Osteocyte (in vitro differentiated cells): ENCODE measurements around the gene SMAD3. TPM values are rescaled to one million over a fixed set of nuclear protein-coding genes. Genes with fewer than 3 reads are reported as not detected.
"Not testable (repeated sequence)": the region's sequence is repeated elsewhere in the genome, so short reads cannot be mapped to it uniquely, and the experiment has no call there.

Experiments used
- DNase-seq: peaks from one replicate; pipeline ENCODE4 v3.0.0; 2021; ENCODE audit warnings: mixed read lengths; ENCODE audit not compliant: unreplicated experiment; ENCODE audit errors: extremely low spot score
- H3K27ac Mint-ChIP-seq: one replicate; pipeline ENCODE4 v1.8.0; 2021; ENCODE audit warnings: mild to moderate bottlenecking, mixed read lengths; ENCODE audit not compliant: unreplicated experiment
- H3K27me3 Mint-ChIP-seq: one replicate; pipeline ENCODE4 v1.8.0; 2021; ENCODE audit warnings: mixed read lengths; ENCODE audit not compliant: unreplicated experiment
- H3K36me3 Mint-ChIP-seq: one replicate; pipeline ENCODE4 v1.8.0; 2021; ENCODE audit warnings: mixed read lengths; ENCODE audit not compliant: unreplicated experiment
- H3K4me1 Mint-ChIP-seq: one replicate; pipeline ENCODE4 v1.8.0; 2021; ENCODE audit warnings: mixed read lengths; ENCODE audit not compliant: unreplicated experiment
- H3K4me3 Mint-ChIP-seq: one replicate; pipeline ENCODE4 v1.8.0; 2021; ENCODE audit warnings: mild to moderate bottlenecking, moderate library complexity, mixed read lengths; ENCODE audit not compliant: unreplicated experiment
- H3K9me3 Mint-ChIP-seq: one replicate; pipeline ENCODE4 v1.8.0; 2021; ENCODE audit warnings: mixed read lengths; ENCODE audit not compliant: unreplicated experiment
- total RNA-seq: library from RNA; stranded (reverse); gene quantifications from 2 replicates; pipeline ENCODE4 v1.2.1, GENCODE V29; 2021
- TF ChIP-seq, protein P1 (sequence below): fragments of 200-600 bp; sonication (generic); IDR thresholded peaks from 2 replicates; pipeline ENCODE4 v1.5.0; 2021; ENCODE audit warnings: antibody characterized with exemption, mild to moderate bottlenecking, moderate library complexity

The SMAD3 gene
- total RNA-seq, 1 donor from 2014 or later, result 39.7 TPM

DNA sequence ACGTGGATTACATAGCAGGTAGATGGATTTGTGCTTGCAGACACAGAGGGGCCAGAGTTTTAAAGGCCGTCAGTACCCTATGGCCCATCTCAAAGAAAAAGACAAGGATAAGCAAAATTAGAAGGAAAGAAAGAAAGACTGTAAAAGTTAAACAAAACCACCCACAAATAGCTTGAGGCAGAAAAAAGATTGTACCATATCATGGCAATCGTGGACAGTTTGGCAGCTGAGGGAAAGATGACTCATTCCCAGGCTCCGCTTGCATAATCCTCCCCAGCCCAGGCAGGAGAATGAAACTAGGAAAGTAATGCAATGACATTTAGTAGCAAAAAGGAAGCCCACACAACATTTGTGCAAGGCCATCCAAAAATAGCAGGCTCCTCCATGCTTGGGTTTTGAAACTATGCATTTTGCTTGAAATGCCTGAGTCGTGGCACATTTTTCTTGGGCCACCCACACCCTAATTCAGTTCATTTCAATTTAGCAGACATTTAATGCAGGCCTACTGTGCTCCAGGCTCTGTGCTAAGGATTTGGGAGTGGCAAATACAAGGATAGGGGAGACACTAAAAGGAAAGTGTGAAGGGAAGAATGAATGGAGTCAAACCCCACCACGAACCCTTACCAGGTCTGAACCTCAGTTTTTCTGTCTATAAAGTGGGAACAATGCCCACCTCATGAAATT is 40.9 kb upstream of the SMAD3 start:
- Mint-ChIP-seq H3K4me1 (peaks cover 41% of the 10 kb centered on the region), H3K4me3 (no peak overlapping the region), H3K36me3 (no peaks in the 10 kb centered on the region), H3K27ac (peak overlapping the region; percentile 90), H3K27me3 (no peaks in the 10 kb centered on the region), H3K9me3 (no peaks in the 10 kb centered on the region)
- peak; percentile 90 for DNase-seq
- TF ChIP-seq, protein P1, sequence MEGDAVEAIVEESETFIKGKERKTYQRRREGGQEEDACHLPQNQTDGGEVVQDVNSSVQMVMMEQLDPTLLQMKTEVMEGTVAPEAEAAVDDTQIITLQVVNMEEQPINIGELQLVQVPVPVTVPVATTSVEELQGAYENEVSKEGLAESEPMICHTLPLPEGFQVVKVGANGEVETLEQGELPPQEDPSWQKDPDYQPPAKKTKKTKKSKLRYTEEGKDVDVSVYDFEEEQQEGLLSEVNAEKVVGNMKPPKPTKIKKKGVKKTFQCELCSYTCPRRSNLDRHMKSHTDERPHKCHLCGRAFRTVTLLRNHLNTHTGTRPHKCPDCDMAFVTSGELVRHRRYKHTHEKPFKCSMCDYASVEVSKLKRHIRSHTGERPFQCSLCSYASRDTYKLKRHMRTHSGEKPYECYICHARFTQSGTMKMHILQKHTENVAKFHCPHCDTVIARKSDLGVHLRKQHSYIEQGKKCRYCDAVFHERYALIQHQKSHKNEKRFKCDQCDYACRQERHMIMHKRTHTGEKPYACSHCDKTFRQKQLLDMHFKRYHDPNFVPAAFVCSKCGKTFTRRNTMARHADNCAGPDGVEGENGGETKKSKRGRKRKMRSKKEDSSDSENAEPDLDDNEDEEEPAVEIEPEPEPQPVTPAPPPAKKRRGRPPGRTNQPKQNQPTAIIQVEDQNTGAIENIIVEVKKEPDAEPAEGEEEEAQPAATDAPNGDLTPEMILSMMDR, result no peak

DNA sequence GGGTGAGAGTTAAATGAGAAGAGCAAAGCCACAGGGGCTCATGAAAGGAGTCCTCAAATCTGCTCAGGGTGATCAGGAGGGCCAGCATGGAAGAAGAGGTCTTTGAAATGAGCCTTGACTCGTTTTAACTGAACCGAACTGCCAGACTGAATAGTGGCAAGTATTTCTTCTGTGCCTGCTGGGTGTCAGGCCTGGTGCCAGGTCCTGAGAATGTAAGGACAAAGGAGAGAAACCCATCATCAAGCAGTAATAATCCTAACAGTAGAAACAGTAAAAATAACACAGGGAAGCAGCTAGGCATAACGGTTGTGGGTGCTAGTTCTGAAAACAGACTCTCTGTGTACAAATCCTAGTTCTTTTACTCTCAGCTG is 40.4 kb upstream of the SMAD3 start:
- Mint-ChIP-seq H3K27ac (peak overlapping the region; percentile 90), H3K27me3 (no peaks in the 10 kb centered on the region), H3K9me3 (no peaks in the 10 kb centered on the region), H3K4me3 (no peak overlapping the region), H3K4me1 (peaks cover 44% of the 10 kb centered on the region), H3K36me3 (no peaks in the 10 kb centered on the region)
- TF ChIP-seq, protein P1, result no peak
- DNase-seq, result no peak

DNA sequence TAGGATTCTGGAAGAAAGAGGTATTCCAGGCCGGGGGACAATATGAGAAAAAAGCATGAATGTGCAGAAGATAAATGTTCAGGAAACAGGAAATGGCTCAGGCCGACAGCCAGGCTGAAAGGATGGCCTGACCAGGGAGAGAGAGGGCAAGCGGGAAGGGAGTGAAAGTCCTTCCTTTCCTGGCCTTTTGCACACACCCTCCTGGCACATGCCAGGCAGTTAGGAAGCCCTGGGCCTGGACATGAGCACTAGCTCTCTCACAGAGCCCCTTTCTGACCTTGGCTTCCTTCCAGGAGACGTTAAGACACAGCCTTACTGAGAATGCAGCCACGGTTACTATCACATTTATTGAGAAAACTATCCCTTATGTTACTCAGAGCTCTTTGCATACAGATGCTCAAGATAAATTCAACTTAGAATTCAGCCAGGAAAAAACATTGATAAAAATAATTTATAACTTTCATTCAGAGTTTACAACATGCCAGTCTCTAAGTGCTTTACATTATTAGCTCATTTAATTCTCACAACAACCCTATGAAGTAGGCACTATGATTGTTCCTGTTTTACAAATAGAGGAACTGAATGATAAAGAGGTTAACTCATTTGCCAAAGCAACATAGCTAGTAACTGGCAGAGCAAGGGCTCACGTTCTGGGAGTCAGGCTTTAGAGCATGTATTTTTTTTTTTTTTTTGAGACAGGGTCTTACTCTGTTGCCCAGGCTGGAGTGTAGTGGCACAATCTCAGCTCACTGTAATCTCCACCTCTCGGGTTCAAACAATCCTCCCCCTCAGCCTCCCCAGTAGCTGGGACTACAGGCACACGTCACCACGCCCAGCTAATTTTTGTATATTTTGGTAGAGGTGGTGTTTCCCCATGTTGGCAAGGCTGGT is 39.4 kb upstream of the SMAD3 start:
- no peak for DNase-seq
- Mint-ChIP-seq H3K27me3 (no peaks in the 10 kb centered on the region), H3K9me3 (no peaks in the 10 kb centered on the region), H3K36me3 (no peaks in the 10 kb centered on the region), H3K4me3 (no peak overlapping the region), H3K4me1 (peaks cover 45% of the 10 kb centered on the region), H3K27ac (peak overlapping the region; percentile 90)
- TF ChIP-seq, protein P1, result no peak

DNA sequence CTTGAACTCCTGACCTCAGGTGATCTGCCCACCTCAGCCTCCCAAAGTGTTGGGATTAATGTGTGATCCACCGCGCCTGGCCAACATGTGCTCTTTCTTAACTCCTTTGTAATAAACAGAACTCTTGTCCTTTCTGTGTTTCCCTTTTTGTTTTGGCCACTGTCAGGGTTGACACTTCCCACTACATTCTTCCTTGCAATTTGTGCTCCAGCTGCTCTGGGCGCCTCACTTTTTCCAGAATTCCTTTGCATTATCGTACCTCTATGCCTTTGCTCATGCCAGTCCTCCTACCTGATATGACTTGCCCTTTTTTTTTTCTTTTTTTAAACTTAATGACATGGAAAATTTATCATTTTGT is 38.8 kb upstream of the SMAD3 start:
- H3K27me3 Mint-ChIP-seq, result no peaks in the 10 kb centered on the region

DNA sequence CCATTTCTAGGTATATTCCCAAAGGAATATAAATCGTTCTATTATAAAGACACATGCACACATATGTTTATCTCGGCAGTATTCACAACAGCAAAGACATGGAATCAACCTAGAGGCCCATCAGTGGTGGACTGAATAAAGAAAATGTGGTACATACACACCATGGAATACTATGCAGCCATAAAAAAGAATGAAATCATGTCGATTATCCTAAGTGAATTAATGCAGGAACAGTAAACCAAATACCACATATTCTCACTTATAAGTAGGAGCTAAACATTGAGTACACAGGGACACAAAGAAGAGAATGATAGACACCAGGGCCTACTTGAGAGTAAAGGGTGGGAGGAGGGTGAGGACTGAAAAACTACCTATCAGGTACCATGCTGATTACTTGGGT is 37.0 kb upstream of the SMAD3 start:
- H3K4me3 Mint-ChIP-seq, H3K36me3 Mint-ChIP-seq, DNase-seq, H3K9me3 Mint-ChIP-seq, H3K27me3 Mint-ChIP-seq, H3K27ac Mint-ChIP-seq: not testable (repeated sequence)
- H3K4me1 Mint-ChIP-seq, result peaks cover 37% of the 10 kb centered on the region

More for the DNA sequence above, 38.8 kb upstream of the SMAD3 start:
- peaks cover 45% of the 10 kb centered on the region for H3K4me1 Mint-ChIP-seq
- peak overlapping the region; percentile 62 for H3K27ac Mint-ChIP-seq
- no peaks in the 10 kb centered on the region for H3K36me3 Mint-ChIP-seq
- TF ChIP-seq, protein P1, result no peak
- H3K4me3 Mint-ChIP-seq, result no peak overlapping the region
- no peaks in the 10 kb centered on the region for H3K9me3 Mint-ChIP-seq
- no peak for DNase-seq
